Tibial artery (tissue), 4 donors: ENCODE results near the gene FAM124A.

Experiments used
- DNase-seq, 2 donors: peaks; one replicate each; pipeline ENCODE4 v3.0.0-alpha.2; 2019
- H3K27ac ChIP-seq, 2 donors: fragments of 200-600 bp; sonication (generic) in 1 of 2; 1 replicate in 1 of 2; 2 replicates in 1 of 2; pipeline ENCODE4 v1.5.1; 2018 to 2019; ENCODE audit warnings: mild to moderate bottlenecking in 1 of 2
- H3K27me3 ChIP-seq, 2 donors: fragments of 200-600 bp; sonication (generic) in 1 of 2; one replicate each; pipeline versions ENCODE4 v1.5.1 to v1.6.0; 2016 to 2019
- H3K36me3 ChIP-seq, 3 donors: fragments of 200-600 bp; sonication (generic) in 2 of 3; one replicate each; pipeline ENCODE4 v1.5.1; 2016 to 2019; ENCODE audit warnings: mild to moderate bottlenecking in 2 of 3
- H3K4me1 ChIP-seq, 4 donors: fragments of 200-600 bp; sonication (generic) in 2 of 4; 1 replicate in 3 of 4; 2 replicates in 1 of 4; pipeline ENCODE4 v1.5.1; 2016 to 2019
- H3K4me3 ChIP-seq, 2 donors: fragments of 200-600 bp; sonication (generic) in 1 of 2; 1 replicate in 1 of 2; 2 replicates in 1 of 2; pipeline ENCODE4 v1.5.1; 2018 to 2019; ENCODE audit warnings: mild to moderate bottlenecking in 2 of 2
- H3K9me3 ChIP-seq, 3 donors: fragments of 200-600 bp; sonication (generic) in 1 of 3; one replicate each; pipeline ENCODE4 v1.5.1; 2016 to 2019
- CTCF ChIP-seq, 2 experiments: fragments of 200-600 bp in 1 of 2; fragments of 450-650 bp in 1 of 2; IDR thresholded peaks; one replicate each; pipeline ENCODE4 v1.5.1; 2017 to 2019; ENCODE audit warnings: antibody characterized with exemption in 2 of 2, mild to moderate bottlenecking in 1 of 2, moderate library complexity in 1 of 2
- intact Hi-C: fragments of 100-400 bp; cut with DNase I; formaldehyde crosslinking; loops from one replicate; pipeline ENCODE4 v1.15.0; 2023; ENCODE audit warnings: low total_unique reads

The FAM124A gene

DNA sequence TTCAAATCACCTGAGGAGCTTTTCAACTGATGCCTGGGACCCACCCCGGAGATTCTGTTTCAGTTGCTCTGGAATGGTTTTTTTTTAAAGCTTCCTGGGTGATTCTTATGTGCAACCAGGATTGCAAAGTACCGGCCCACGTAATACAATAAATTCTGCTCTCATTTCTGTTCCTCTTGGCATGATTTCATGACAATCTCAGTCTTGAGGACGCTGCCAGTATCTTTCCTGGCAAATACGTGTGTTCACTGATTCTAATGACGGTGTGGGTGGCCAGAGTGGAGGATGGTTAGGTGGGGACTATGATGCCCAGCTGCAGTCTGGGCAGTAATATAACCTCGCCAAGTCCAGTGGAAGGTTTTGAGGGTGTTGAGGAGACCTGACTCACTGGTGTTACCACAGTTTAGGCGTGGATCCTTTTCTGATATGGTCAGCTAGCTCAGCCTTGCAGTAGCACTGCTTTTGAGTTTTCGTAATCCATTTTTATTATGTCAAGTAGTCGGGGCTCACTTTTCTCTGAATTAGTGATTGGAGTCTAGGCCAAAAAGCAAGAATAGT, 49.4 kb downstream of the FAM124A start:
- no peak for TF ChIP-seq CTCF (IDR thresholded peaks at IDR 0.05)
- Histone ChIP-seq H3K4me3 (no peak overlapping the region), H3K27ac (no peak overlapping the region), H3K27me3 (no peaks in the 10 kb centered on the region), H3K4me1 (peaks cover 0 to 7% (median 0%) of the 10 kb centered on the region in 4 donors), H3K36me3 (no peaks in the 10 kb centered on the region), H3K9me3 (no peaks in the 10 kb centered on the region)
- intact Hi-C loops: no loop called here
- DNase-seq: no peak

- H3K9me3 ChIP-seq: no peaks in the 10 kb centered on the region
- DNase-seq: no peak
- peaks cover 0 to 7% (median 0%) of the 10 kb centered on the region in 4 donors for H3K4me1 ChIP-seq
- no peak overlapping the region for H3K4me3 ChIP-seq
- H3K27ac ChIP-seq: no peak overlapping the region
- H3K36me3 ChIP-seq: no peaks in the 10 kb centered on the region
- no peaks in the 10 kb centered on the region for H3K27me3 ChIP-seq
- no peak for TF ChIP-seq CTCF (IDR thresholded peaks at IDR 0.05)
- intact Hi-C loops: no loop called here
Observed at GRCh38 chr13:51275101-51275500, 52.9 kb downstream of the FAM124A start.

DNA sequence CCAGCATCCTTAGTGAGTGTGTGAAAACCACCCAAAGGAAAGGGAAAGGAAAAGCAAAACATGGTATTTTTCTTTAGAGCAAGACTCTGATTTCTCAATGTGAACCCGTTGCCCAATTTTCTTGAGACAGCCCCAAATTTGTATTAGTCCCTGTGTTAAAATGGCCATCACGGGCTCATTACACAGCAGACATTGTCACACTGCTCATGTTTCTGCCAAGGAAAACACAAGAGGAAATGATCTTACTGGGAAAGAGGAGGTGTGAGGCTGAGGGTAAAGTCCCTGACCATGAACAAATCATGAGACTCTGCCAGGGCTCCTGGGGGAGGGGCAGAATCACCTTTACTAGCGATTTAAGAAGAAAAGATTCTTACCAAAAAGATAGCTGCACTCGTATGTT, 54.4 kb downstream of the FAM124A start:
- Histone ChIP-seq H3K27ac (no peak overlapping the region), H3K4me1 (peaks cover 0 to 7% (median 0%) of the 10 kb centered on the region in 4 donors), H3K27me3 (no peaks in the 10 kb centered on the region), H3K36me3 (peaks cover 0 to 10% (median 8%) of the 10 kb centered on the region in 3 donors), H3K4me3 (no peak overlapping the region), H3K9me3 (no peaks in the 10 kb centered on the region)
- no peak for DNase-seq
- no peak for TF ChIP-seq CTCF (IDR thresholded peaks at IDR 0.05)
- intact Hi-C loops: no loop called here

DNA sequence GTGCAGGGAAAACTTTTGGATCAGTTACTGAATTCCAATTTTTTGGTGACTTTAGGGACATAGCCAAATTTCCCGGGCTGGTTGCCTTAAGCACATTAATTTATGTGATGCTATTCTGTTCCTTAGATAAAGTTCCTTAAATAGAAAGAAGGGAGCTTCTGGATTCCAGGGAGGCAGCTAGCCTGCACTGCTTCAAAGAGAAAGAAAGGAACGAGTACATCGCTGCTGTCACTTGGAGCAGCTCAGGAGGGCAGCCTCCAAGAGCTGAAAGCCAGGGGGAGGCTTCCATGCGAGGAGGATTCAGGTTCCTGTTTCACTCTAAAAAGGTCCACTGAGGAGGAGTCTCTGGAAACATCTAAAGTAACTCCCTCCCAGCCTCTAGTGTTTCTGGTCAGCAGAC, 55.7 kb downstream of the FAM124A start:
- intact Hi-C loops: no loop called here
- no peaks in the 10 kb centered on the region for H3K9me3 ChIP-seq
- TF ChIP-seq CTCF (IDR thresholded peaks at IDR 0.05): no peak
- H3K4me1 ChIP-seq: peaks cover 0 to 7% (median 0%) of the 10 kb centered on the region in 4 donors
- H3K4me3 ChIP-seq: no peak overlapping the region
- H3K27ac ChIP-seq: no peak overlapping the region
- no peaks in the 10 kb centered on the region for H3K27me3 ChIP-seq
- H3K36me3 ChIP-seq: peaks cover 0 to 10% (median 8%) of the 10 kb centered on the region in 3 donors
- DNase-seq: no peak

DNA sequence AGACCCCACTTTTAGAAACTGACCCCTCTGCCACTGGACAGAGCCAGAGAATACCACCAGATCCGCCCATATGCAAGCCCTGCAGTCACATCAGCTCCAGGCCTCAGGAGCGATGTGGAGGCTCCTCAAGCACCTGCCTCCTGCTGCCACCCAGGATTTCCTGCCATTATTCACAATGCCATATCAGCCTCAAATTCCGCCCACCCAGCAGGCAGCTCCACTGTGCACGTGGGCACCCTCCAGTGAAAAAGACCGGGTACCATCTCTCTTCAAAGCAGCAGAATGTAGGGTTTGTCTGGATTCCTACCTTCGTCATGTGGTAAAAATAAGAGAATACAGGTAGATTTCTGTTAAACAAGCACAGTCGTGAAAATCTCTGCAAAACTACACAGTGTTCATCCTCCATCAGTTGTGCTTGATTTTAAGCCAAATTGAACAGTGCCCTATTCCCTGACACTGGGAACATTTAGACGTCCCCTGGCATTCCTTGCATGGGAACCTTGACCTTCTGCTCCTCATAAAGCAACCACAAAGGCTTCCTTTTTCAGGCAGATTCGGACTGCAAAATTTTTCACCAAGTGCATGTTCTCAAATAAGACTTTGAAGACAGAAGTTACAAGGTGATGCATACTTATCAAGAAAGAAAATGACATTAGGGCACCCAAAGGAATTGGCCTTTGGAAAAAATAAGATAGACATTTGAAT, 56.4 kb downstream of the FAM124A start:
- peaks cover 0 to 10% (median 8%) of the 10 kb centered on the region in 3 donors for H3K36me3 ChIP-seq
- no peak for TF ChIP-seq CTCF (IDR thresholded peaks at IDR 0.05)
- intact Hi-C loops: no loop called here
- DNase-seq: no peak
- H3K4me1 ChIP-seq: peaks cover 0 to 7% (median 0%) of the 10 kb centered on the region in 4 donors
- no peak overlapping the region for H3K27ac ChIP-seq
- H3K4me3 ChIP-seq: no peak overlapping the region
- H3K27me3 ChIP-seq: no peaks in the 10 kb centered on the region
- H3K9me3 ChIP-seq: no peaks in the 10 kb centered on the region
